Stimulated activated CD8-positive, alpha-beta memory T cell treated with anti-CD3 and anti-CD28 coated beads, Interleukin-12 subunit alpha, Interleukin-12 subunit beta, amount 100 ng/mL, for 24 hours (primary cell): ENCODE data around the gene STAT4.

Source experiments
- DNase-seq: peaks from one replicate; pipeline ENCODE4 v3.0.0-alpha.2; 2020; ENCODE audit errors: extremely low read depth

The STAT4 gene

DNA sequence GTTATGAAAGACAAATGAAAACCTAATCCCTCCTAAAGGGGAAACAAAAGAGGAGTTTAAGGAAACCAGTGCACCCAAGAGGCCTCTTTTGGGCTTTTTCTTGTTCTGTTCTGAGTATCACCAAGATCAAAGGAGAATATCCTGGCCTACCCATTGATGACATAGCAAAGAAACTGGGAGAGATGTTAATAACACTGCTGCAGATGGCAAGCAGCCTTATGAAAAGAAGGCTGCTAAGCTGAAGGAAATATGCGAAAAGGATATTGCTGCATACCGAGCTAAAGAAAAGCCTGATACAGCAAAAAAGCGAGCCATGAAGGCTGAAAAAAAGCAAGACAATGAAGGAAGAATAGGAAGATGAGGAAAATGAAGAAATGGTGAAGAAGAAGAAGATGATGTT, 23.6 kb upstream of the STAT4 start:
- DNase-seq = no peak

DNA sequence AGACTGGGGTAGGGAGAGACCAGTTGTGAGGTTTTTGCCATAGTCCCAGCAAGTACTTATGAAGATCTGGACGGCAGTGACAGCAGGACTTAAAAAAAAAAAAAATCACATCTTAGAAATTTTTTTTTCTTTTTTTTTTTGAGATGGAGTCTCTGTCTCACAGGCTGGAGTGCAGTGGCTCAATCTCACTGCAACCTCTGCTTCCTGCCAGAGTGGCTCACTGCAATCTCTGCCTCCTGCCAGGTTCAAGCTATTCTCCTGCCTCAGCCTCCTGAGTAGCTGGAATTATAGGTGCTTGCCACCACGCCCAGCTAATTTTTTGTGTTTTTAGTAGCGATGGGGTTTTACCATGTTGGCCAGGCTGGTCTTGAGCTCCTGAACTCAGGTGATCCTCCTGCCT, 22.4 kb upstream of the STAT4 start:
- DNase-seq = no peak

DNA sequence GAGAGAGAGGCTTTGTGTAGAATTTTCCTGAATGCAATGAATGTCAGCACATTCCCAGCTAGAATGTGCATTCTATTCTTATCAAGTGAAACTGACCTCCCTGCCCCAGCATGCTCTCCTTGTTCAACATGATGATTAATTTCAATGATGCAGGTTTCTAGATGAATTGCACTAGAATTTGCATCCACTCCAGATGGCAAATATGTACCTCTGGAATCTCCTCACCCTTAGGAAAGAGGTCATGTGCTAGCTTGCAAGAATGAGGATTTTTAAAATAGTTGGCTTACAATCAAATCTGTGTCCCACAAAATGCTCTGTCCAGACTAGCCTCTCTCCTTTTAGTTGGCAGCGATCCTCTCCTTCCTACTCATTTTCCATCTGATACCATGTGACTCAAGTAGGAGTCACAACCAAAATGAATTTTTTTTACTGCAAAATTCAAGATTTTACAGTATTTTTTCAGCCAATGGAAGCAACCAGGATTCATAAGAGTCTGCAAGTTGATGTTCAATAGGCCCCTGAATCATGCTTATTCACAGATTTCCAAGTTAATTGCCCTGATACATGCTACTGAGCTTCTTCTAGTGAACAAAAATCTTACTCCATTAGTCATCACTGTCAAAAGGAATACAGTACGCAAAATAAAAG, 21.0 kb upstream of the STAT4 start:
- DNase-seq = no peak

DNA sequence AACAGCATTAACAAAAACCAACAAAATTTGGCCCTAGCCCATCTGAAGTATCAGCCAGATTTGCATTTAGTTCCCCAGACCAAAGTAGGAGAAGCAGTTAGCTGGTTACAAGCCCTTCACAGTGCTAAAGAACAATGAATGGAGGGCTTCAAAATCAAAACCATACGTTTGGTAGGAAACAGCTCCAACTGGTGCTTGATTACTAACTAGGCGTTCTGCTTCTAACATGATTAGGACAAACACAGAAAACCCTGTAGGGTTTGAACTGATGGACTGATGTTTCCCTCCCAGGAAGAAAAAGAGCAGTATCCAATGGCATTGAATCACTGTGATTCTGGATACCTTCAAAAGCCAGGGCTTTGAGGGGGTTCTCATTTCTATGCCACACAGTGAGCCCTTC, 20.5 kb upstream of the STAT4 start:
- no peak for DNase-seq

DNA sequence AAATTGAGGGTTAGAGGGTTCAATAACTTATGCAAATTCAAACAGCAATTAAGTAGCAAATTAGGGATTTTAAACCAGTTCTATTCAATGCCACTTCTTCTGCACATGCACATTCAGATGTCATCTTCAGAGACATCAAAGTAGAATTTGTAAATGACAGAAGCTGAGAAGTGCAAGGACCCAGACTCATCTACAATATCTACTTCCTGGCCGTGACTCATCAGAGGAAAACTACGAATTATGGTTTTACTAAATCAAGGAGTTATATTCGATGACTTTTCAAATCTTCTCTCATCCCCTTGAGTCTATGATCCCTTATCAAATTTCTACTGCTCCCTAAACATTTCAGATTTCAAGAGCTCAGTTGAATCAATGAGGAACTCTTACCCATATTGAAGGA, 20.0 kb upstream of the STAT4 start:
- DNase-seq = no peak

DNA sequence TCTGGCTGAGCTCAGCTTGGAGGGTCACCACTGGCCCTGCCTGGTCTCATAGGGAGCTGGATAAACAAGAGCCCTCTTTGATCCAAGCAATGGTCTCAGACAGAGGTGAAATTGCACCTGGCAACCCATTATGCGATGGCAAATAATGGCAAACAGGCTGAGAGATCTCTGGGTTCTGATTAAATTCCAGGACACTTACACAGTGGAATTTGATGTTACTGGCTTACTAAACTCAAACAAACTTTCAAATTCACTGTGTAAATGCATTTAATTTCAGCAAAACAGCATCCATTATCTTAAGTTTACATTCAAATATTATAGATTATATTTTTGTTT, 19.5 kb upstream of the STAT4 start:
- DNase-seq = no peak

DNA sequence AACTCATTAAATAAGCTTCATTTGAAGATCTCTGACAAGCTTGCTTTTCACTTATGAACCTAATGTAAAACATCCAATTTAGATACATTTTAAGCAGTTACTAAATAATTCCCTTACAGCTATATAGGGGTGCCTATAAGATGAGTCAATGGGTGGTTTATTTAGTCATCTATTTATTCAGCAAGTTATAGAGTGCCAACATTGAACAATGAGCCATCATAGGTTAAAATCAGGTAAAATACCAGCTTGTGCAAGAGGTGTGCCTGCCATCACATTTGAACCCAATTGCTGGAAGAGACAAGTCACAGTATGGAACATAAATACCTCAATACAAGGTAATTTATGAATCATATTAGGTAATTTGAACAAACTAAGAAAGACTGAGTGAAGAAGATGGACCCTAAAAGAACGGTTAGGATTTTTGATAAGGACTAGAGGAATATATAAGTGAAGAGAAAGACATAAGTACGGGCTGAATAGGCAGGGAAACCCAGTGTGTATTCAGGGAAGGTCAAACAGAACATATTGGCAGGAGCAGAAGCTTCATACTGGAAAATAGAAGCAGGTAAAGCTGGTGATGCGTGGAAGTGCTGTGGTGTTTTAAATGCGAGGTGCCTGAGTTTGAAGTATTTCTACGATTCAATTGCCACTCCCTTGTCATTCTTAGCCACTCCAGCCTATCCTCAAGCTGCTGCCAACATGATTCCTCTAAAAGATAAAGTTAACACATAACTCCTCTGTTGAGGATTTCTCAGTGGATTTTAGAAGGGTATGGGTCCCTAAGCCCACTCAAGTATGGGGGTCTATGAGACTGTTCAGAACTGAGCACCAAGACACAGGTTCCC, 18.9 kb upstream of the STAT4 start:
- no peak for DNase-seq

DNA sequence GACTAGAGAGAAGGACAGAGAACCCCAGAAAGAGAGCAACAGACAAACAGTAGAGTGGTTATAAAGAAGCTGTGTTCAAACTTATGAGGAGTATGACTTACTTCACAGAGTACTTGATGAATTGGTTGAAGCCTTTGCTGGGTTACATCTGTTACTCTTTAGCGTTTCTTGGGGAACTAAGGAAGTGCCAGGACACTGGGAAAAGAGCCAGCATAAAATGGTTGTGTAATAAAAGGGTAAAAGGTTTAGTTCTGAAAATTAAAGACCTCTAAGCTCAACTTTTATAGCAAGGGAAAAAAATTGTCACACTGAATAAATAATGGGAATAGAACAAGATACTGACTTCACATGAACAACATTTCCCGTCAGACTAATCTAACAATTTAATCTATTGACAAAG, 17.0 kb upstream of the STAT4 start:
- DNase-seq = no peak

DNA sequence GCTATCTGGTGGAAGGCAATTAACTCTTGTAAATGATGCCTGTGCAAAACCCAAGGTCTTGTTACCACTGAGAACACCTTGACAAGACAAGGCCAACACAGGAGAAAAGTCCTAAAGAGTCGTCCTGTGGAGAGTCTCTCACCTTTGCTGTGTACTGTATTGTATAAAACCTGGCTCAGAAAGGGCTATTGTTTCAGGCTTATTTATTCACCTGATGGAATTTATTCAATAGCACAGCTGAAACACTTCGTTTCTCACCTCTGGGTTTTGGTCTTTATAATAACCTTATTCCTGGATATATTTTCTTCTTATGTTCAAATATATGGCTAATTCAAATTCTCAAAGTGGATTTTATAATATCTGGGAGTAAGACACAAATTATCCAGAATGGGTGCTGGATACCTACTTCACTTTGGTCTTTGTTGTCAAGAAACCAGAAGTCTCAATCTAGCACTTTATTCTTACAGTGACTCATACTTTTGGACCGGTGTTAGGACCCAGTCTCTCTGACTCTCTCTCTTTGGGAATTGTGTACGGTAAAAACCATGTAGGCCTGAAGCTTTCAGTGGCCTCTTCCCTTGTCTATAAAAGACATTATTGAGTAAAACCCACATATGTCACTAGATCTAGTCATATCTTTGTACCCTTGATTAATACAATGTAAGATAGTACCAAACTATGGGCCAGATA, 16.1 kb upstream of the STAT4 start:
- no peak for DNase-seq

DNA sequence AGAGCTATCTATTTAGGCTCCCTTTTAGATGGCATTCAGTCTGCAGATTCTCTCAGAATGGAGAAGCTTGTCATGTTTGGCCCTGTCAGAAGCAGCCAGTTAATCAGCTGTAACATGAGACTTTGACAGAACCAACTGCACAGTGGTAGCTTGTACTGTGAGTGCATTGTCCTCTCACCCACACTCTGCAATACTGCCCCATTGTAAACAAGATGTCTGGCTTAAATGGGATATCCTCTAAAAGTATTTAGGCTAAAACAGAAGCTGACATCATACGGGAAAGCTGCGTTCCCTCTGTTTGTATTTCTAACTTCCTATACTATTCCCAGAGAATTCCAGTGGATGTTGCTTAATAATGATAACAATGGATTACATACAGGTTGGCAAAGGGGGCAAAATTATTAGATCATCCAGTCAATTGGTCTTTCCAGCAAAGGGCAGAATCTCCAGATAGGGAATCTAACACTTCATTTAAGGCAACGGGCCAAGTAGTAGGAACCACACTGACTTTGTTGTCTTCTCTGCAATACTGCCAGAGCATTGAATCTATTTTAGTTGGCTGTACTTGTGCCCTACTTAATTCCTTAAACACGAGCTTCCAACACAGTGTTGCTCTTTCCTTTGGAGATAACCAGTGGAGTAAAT, 15.4 kb upstream of the STAT4 start:
- DNase-seq = no peak

DNA sequence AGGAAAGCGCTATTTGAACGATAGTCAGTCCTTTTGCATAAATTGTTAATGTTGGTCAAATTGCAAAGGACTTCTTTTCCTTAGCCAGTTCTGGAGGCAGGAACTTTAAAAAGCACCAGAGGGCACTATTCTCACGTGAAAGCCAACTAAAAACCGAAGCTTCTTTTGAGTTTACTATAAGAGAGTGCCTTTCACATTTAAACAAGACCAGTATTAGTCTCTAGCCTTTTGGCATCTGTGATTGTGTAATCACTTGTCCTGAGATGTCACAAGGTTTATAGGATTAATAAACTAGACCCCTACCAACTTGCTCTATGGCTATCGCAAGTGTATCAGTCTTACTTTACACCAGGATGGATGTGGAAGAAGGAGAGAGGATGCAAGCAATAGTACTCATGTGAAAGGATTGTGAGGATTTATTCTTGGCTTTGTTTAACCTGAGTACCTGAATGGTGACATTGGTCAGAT, 14.4 kb upstream of the STAT4 start:
- DNase-seq = no peak

DNA sequence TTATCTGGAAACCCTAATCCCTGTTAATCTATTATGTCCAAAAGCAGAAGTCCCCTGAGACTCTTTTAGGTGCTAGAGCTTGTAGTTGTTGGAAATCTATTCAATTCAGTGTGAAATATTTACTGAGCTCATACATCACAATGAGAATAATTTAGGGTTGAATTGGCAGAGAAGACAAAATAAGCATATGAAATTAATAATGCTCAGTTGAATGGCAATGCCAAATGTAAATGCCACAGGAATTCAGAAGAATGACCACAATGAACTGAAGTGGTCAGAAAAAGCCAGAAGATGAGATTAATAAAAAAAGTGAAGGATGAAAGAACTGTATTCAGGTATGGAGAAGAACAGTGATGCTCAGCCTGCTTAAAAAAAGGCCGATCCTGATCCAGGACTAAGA, 8.0 kb upstream of the STAT4 start:
- no peak for DNase-seq

DNA sequence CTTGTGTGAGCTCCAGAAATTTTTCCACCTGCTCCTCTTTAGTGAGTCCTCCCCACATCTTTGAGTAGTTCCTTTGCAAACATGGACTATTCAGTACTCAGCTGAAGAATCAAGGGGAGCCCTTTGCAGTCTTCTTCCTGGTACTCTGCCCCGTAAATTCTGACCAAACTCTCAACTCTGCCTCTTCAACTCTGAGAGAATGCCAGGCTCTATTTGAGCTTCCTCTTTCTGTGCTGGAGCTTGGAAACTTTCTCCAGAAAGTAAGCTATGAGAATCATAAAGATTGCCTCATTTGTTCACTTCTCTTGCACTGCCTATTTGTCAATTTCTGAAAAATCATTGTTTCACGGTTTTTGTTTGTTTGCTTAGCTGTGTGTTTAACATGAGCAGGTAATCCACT, 7.4 kb upstream of the STAT4 start:
- DNase-seq = no peak

DNA sequence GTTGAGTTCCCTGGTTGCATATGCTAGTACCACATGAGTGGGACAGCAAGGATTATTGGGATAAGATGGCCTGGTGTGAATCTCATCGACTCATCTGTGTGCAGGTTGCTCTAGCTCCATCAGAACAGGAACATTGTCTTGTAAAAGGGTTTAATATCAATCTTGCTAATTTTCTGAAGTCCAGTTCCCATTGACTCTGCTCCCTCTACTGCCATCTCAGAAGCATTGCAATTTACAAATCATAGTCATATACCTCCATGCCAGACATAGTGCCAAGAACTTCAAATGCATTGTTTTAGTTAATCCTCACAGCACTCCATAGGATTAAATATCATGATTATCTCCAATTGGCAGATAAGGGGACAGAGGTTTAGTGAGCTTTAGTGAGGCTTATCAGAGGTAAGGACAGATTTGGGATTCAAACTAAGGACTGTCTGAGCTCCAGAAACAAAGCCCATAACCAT, 4.8 kb upstream of the STAT4 start:
- DNase-seq = no peak

DNA sequence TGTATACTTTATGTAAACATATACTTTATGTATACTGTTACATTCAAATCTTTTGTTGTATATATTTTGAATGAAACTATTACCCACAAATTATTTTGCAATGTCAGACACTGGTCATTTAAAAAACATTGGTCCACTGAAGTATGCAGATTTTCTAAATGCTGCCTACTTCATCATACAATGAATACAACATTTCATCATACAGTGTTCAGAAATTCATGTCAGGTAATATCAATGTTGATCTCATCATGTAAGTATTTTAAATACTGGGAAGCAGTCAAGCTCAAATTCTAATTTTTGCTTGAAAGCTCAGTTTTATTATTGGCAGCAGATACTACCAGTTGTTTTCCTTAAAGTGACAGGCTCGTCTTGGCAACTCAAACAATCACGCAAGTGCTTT, 2.9 kb upstream of the STAT4 start:
- no peak for DNase-seq

DNA sequence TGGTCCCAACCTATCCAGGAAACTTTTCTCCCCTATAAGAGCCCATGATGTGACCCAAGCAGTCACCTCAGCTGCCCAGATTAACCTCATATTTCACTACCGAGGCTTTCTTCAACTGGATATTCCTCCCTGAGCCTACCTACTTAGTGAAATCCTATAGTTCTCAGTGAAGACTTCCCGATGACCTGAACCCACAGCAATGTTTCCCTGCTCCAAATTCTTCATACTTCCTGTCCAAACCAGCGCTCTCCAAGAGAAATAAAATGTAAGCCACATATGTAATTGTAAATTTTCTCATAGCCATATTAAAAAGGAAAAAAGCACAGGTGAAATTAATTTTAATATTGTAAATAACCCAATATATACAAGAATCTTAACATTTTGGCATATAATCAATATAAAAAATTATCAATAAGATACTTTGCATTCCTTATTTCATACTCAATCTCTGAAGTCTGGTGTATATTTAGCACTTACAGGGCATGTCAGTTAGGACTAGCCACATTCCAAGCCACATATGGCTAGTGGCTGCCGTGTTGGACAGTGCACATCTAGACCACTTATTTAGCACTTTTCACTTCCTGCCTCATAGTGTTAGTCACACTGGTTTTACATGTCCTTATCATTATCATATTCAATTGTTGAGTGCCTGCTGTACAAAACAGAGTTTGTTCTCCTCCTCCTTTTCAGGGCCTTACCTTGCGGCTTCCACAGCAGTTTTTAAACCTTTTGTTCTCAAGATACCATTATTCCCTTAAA, 1.9 kb upstream of the STAT4 start:
- DNase-seq = no peak

DNA sequence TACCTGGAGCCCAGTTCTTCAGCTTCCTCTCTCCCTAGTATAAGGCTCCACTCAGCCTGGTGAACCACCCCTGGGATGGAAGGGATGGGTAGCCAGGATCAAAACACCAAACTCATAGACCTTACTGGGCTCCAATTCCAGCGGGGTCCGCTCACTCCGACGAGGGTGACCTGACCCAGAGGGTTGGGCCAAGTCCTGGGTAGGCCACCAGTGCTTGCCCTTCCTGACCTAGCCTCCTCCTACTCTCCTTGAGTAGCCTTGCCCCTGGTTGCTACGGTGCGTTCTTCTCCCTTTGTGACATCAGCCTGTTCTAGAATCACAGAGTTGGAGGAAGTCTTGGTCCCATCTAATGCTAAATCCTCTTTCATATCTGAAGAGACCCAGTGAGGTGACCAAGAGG, 537 bp upstream of the STAT4 start:
- no peak for DNase-seq

DNA sequence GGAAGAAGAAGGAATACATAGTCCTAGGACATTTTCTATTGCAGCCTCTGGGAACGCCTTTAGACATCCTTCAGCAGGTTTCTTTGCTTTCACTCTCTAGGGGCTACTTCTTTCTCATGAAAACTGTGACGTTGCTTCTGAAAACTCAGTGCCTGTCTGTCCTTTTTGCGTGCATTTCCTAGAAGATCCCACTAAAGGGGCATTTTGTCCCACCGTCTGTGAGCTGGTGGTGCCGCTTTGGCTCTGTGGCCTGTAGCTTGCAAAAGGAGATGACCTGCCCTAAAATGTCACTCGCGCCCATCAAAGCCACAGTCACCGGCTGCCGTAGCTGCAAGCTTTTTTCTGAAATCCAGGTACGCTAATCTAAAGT, 579 bp downstream of the STAT4 start:
- DNase-seq = no peak

DNA sequence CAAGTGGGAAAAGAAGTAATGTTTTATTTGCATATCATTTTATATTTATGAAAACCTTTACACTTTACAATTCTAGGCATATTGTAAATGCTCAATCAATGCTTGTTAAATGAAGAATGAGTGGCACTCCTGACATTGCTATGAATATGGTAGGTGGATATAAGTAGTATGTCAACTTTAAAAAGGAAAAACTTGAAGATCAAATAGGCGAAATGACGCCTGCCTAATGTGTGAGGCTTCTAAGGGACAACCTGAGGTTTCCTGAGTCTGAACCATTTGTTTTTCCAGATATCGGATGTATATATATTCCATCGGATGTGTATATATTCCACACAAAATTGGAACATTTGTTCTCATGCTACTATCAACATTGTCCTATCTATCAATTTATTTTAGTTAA, 1.4 kb downstream of the STAT4 start:
- no peak for DNase-seq

DNA sequence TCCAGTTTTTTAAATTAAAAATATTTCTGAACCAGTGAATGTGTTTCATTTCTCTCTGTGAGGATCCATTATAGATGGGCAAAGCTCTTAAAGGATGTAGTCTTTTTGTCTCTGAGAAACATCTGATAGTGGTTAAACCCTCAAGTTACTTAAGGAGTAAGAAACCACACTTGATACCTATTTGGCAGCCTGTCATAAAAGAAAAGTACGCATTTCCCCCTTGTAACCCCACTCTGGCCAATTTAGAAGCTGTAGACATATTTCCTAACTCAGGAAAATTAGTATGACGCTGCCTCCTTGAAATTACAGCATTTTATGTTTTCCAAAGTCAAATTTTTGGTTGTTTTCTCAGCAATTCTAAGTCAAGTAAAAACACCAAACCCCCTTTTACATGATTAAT, 2.0 kb downstream of the STAT4 start:
- DNase-seq = no peak

DNA sequence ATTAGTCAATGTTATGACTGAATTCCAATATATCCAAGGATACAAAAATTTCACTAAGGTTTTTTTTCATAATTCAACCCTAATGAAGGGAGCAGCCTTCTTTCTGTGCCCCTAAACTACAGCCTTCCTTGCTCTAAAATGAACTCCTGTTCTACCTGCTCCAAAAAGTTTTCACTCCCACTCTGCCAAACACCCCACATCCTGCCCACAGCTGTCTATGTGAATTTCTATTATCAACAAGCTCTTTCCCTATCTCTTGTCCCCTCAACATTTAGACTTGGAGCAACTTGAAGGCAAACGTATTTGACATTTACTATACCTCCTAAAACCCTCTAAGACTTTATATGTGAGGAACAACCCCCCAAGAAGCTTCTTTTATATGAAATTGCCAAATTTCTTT, 2.5 kb downstream of the STAT4 start:
- no peak for DNase-seq
